SK-N-MC (cell line): Measurements from ENCODE around the gene WDR62.

Source experiments
- EZH2 ChIP-seq: fragments of 200-600 bp; sonication (generic); IDR thresholded peaks from one replicate; pipeline ENCODE4 v1.6.1; 2017; ENCODE audit warnings: antibody characterized with exemption
- FOXP2 ChIP-seq: optimal IDR thresholded peaks from 2 replicates; pipeline ENCODE3; 2011; ENCODE audit warnings: mild to moderate bottlenecking, moderate library complexity; ENCODE audit not compliant: insufficient read depth; ENCODE audit errors: extremely low read length, control extremely low read depth
- POLR2AphosphoS5 ChIP-seq: IDR thresholded peaks from 2 replicates; pipeline ENCODE4 v1.6.1; 2012; ENCODE audit warnings: mild to moderate bottlenecking, low read depth, low read length, borderline replicate concordance

GRCh38 chr19:36106991-36107390 is 52.3 kb downstream of the WDR62 start:
- TF ChIP-seq POLR2AphosphoS5 (no peak), EZH2 (no peak), FOXP2 (no peak)
